ENCODE measurements around the gene AKAP10.

Gene AKAP10

DNA sequence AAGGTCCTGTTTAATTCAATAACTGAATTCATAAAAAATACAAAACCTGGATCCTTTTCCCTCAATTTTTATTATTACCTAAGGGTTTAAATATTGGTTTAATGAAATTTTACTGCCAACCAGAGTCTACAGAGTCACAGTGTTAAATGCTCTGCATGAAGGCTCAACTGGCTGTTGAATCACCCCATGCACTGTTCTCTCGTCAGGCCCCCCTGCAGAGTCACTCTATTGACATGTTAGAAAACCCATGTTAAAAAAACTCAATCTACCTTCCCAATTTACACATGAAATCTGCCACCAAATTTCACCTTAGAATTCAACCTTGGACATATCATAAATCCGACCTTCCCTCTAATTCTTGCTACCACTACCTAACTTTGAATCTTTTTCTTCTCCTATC lies 66.6 kb downstream of the AKAP10 start:
- no peak overlapping the region for H3K4me3 ChIP-seq (ENCODE audit: low read length, poor library complexity, severe bottlenecking)
- H3K9me3 ChIP-seq (ENCODE audit: insufficient read depth, low read depth, low read length), result no peaks in the 10 kb centered on the region
- H3K9me2 ChIP-seq (replicated peaks; ENCODE audit: low read depth, low read length), result no peaks in the 10 kb centered on the region
- H3K79me2 ChIP-seq (ENCODE audit: insufficient read depth, low read length), result no peaks in the 10 kb centered on the region
- no peak for TF ChIP-seq EZH2phosphoT487 (IDR thresholded peaks at IDR 0.05; ENCODE audit: borderline replicate concordance)
- TF ChIP-seq, protein P1, sequence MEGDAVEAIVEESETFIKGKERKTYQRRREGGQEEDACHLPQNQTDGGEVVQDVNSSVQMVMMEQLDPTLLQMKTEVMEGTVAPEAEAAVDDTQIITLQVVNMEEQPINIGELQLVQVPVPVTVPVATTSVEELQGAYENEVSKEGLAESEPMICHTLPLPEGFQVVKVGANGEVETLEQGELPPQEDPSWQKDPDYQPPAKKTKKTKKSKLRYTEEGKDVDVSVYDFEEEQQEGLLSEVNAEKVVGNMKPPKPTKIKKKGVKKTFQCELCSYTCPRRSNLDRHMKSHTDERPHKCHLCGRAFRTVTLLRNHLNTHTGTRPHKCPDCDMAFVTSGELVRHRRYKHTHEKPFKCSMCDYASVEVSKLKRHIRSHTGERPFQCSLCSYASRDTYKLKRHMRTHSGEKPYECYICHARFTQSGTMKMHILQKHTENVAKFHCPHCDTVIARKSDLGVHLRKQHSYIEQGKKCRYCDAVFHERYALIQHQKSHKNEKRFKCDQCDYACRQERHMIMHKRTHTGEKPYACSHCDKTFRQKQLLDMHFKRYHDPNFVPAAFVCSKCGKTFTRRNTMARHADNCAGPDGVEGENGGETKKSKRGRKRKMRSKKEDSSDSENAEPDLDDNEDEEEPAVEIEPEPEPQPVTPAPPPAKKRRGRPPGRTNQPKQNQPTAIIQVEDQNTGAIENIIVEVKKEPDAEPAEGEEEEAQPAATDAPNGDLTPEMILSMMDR (conservative IDR thresholded peaks at IDR 0.05; ENCODE audit: low read length), result no peak
- no peaks in the 10 kb centered on the region for H3K4me1 ChIP-seq (ENCODE audit: insufficient read depth, low read length, poor library complexity, severe bottlenecking)
- no peak overlapping the region for H3K9ac ChIP-seq (ENCODE audit: low read depth, low read length, poor library complexity, severe bottlenecking)
- H3K27me3 ChIP-seq (ENCODE audit: insufficient read depth, low read length, poor library complexity, severe bottlenecking), result no peaks in the 10 kb centered on the region
- H2AFZ ChIP-seq (ENCODE audit: low read length), result no peak overlapping the region
- no peaks in the 10 kb centered on the region for H4K20me1 ChIP-seq (ENCODE audit: insufficient read depth, low read length, poor library complexity, severe bottlenecking)
- H3K4me2 ChIP-seq (ENCODE audit: low read depth, low read length, poor library complexity, severe bottlenecking), result no peak overlapping the region
- peaks cover 70% of the 10 kb centered on the region; the same call in 1 of the 2 replicates for H3K36me3 ChIP-seq (ENCODE audit: insufficient read depth, low read length)
- no peaks in the 10 kb centered on the region for H3F3A ChIP-seq (ENCODE audit: low read depth)

DNA sequence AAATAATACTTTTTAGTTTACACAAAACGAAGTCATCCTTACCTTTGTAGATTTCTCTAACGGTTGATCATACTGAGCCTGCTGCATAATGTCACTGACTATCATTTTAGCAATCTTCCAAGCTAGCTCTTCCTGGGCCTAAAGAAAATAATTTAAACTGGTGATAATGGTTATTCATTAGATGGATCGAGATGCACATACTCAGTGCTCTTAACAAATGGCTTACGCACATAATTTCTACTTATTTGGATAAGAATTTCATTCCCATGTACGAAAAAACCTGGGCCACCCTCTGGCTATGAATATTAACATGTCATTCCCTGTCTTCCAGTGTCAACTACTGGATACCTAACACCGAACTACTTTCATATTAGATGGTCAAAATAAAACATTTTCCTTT lies 68.5 kb downstream of the AKAP10 start:
- Histone ChIP-seq H3K4me2 (ENCODE audit: low read depth, low read length, poor library complexity, severe bottlenecking) (no peak overlapping the region), H3K79me2 (ENCODE audit: insufficient read depth, low read length) (no peaks in the 10 kb centered on the region), H3K9me3 (ENCODE audit: insufficient read depth, low read depth, low read length) (no peaks in the 10 kb centered on the region), H3F3A (ENCODE audit: low read depth) (no peaks in the 10 kb centered on the region), H3K4me1 (ENCODE audit: insufficient read depth, low read length, poor library complexity, severe bottlenecking) (no peaks in the 10 kb centered on the region), H3K27me3 (ENCODE audit: insufficient read depth, low read length, poor library complexity, severe bottlenecking) (no peaks in the 10 kb centered on the region), H3K9ac (ENCODE audit: low read depth, low read length, poor library complexity, severe bottlenecking) (no peak overlapping the region), H2AFZ (ENCODE audit: low read length) (no peak overlapping the region), H3K9me2 (replicated peaks; ENCODE audit: low read depth, low read length) (no peaks in the 10 kb centered on the region), H3K4me3 (ENCODE audit: low read length, poor library complexity, severe bottlenecking) (no peak overlapping the region), H4K20me1 (ENCODE audit: insufficient read depth, low read length, poor library complexity, severe bottlenecking) (no peaks in the 10 kb centered on the region), H3K36me3 (ENCODE audit: insufficient read depth, low read length) (peaks cover 66% of the 10 kb centered on the region)
- TF ChIP-seq, protein P1 (conservative IDR thresholded peaks at IDR 0.05; ENCODE audit: low read length), result no peak
- no peak for TF ChIP-seq EZH2phosphoT487 (IDR thresholded peaks at IDR 0.05; ENCODE audit: borderline replicate concordance)

- H3K79me2 ChIP-seq (ENCODE audit: insufficient read depth, low read length), result no peaks in the 10 kb centered on the region
- H3K4me1 ChIP-seq (ENCODE audit: insufficient read depth, low read length, poor library complexity, severe bottlenecking), result no peaks in the 10 kb centered on the region
- H3K36me3 ChIP-seq (ENCODE audit: insufficient read depth, low read length), result peaks cover 59% of the 10 kb centered on the region
- H3K4me2 ChIP-seq (ENCODE audit: low read depth, low read length, poor library complexity, severe bottlenecking), result no peak overlapping the region
- H3K9me3 ChIP-seq (ENCODE audit: insufficient read depth, low read depth, low read length), result no peaks in the 10 kb centered on the region
- no peak for TF ChIP-seq EZH2phosphoT487 (IDR thresholded peaks at IDR 0.05; ENCODE audit: borderline replicate concordance)
- TF ChIP-seq, protein P1 (conservative IDR thresholded peaks at IDR 0.05; ENCODE audit: low read length), result no peak
- H3F3A ChIP-seq (ENCODE audit: low read depth), result no peaks in the 10 kb centered on the region
- H3K9ac ChIP-seq (ENCODE audit: low read depth, low read length, poor library complexity, severe bottlenecking), result no peak overlapping the region
- H4K20me1 ChIP-seq (ENCODE audit: insufficient read depth, low read length, poor library complexity, severe bottlenecking), result no peaks in the 10 kb centered on the region
- no peaks in the 10 kb centered on the region for H3K27me3 ChIP-seq (ENCODE audit: insufficient read depth, low read length, poor library complexity, severe bottlenecking)
- H3K9me2 ChIP-seq (replicated peaks; ENCODE audit: low read depth, low read length), result no peaks in the 10 kb centered on the region
- no peak overlapping the region for H2AFZ ChIP-seq (ENCODE audit: low read length)
- H3K4me3 ChIP-seq (ENCODE audit: low read length, poor library complexity, severe bottlenecking), result no peak overlapping the region
Observed at GRCh38 chr17:19905502-19905901, 72.1 kb downstream of the AKAP10 start.
